Measurements from ENCODE around the gene KLHL29. TPM values are rescaled to one million over a fixed set of nuclear protein-coding genes. Genes with fewer than 3 reads are reported as not detected.

The KLHL29 gene
- total and polyA plus RNA-seq, 10 donors, result 1.5 to 30.5 (median 9.4) TPM

GRCh38 chr2:23662466-23662865 is 277.5 kb downstream of the KLHL29 start:
- DNase-seq, result no peak
- intact Hi-C loops (cut with DNase I; ENCODE audit: low total_unique reads), result no loop called here
- TF ChIP-seq POLR2A (IDR thresholded peaks at IDR 0.05) (no peak), POLR2AphosphoS5 (IDR thresholded peaks at IDR 0.05) (no peak)
- TF ChIP-seq, protein P1, sequence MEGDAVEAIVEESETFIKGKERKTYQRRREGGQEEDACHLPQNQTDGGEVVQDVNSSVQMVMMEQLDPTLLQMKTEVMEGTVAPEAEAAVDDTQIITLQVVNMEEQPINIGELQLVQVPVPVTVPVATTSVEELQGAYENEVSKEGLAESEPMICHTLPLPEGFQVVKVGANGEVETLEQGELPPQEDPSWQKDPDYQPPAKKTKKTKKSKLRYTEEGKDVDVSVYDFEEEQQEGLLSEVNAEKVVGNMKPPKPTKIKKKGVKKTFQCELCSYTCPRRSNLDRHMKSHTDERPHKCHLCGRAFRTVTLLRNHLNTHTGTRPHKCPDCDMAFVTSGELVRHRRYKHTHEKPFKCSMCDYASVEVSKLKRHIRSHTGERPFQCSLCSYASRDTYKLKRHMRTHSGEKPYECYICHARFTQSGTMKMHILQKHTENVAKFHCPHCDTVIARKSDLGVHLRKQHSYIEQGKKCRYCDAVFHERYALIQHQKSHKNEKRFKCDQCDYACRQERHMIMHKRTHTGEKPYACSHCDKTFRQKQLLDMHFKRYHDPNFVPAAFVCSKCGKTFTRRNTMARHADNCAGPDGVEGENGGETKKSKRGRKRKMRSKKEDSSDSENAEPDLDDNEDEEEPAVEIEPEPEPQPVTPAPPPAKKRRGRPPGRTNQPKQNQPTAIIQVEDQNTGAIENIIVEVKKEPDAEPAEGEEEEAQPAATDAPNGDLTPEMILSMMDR (IDR thresholded peaks at IDR 0.05 in 8 of 11, conservative IDR thresholded peaks at IDR 0.05 in 3 of 11), result no peak
- Histone ChIP-seq H3K4me3 (no peak overlapping the region), H3K9me3 (no peaks in the 10 kb centered on the region), H3K27me3 (replicated peaks in 1 of 7) (peaks cover 0 to 27% (median 0%) of the 10 kb centered on the region in 7 donors), H3K4me1 (peaks cover 0 to 9% (median 2%) of the 10 kb centered on the region in 6 donors), H3K27ac (no peak overlapping the region), H3K36me3 (no peaks in the 10 kb centered on the region)
- 74 to 83% (median 80%) methylated on average over 6 of the region's 6 CpGs for WGBS, 5 donors

DNA sequence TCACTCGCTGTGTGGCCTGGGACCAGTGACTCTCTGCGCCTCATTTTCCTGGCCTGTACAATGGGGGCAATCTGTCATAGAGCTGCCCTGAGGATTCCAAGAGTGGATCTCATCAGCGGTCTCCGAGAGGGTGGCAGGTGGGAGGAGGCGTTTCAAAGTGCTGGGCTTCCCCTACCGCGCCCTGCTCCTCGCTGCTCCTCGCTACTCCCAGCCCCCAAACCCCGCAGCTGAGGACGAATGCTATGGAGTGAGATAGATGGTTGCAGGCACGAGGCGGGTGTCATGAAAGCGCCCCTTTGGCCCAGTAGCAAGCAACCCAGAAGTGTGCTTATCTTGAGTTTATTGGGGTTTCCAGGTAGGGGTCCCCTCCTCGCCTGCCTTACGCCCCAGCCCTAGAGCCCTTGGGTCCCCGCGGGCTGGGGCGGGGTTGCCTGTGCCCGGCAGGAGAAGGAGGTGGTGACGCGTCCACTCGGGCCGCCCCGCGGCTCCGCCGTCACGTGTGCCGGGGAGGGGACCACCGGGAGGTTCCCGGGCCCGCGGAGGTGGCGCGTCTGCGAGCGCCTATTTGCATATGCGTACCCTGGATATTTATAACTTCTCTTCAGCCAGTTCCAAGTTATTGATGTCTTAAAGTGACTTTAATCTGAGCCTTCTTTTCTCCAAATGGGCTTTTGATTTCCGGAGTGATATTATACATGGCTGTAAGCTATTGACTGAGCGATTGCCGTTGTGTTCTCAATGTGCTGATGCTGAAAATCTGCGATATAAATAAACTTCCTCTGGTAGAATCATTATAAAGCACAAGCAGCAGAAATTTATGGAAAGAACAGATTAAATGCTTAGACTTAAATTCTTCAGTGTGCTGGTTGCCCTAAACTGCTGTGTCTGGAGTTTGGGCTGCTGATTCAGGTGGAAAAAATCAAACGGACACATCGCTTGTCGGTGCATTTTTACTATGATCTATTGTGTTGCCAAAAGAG is 278.3 kb downstream of the KLHL29 start:
- DNase-seq, result no peak
- Histone ChIP-seq H3K9me3 (no peaks in the 10 kb centered on the region), H3K4me3 (peak overlapping the region in 3 of 8 donors; percentile 13 to 27 (median 14)), H3K27ac (no peak overlapping the region), H3K36me3 (no peaks in the 10 kb centered on the region), H3K4me1 (peaks cover 0 to 9% (median 2%) of the 10 kb centered on the region in 6 donors), H3K27me3 (replicated peaks in 1 of 7) (peaks cover 0 to 27% (median 0%) of the 10 kb centered on the region in 7 donors)
- intact Hi-C loops (cut with DNase I; ENCODE audit: low total_unique reads), result no loop called here
- TF ChIP-seq, protein P1 (IDR thresholded peaks at IDR 0.05 in 8 of 11, conservative IDR thresholded peaks at IDR 0.05 in 3 of 11), result no peak
- TF ChIP-seq POLR2A (IDR thresholded peaks at IDR 0.05) (no peak), POLR2AphosphoS5 (IDR thresholded peaks at IDR 0.05) (no peak)
- 30 to 38% (median 35%) methylated on average over 43 to 46 of the region's 46 CpGs for WGBS, 5 donors

GRCh38 chr2:23664066-23664788 is 279.2 kb downstream of the KLHL29 start:
- Histone ChIP-seq H3K9me3 (no peaks in the 10 kb centered on the region), H3K4me3 (no peak overlapping the region), H3K27me3 (replicated peaks in 1 of 7) (peaks cover 0 to 27% (median 0%) of the 10 kb centered on the region in 7 donors), H3K36me3 (no peaks in the 10 kb centered on the region), H3K4me1 (peaks cover 0 to 9% (median 2%) of the 10 kb centered on the region in 6 donors), H3K27ac (no peak overlapping the region)
- 81 to 85% (median 83%) methylated on average over 8 to 9 of the region's 9 CpGs for WGBS, 5 donors
- no peak for DNase-seq
- intact Hi-C loops (cut with DNase I; ENCODE audit: low total_unique reads), result no loop called here
- TF ChIP-seq POLR2A (IDR thresholded peaks at IDR 0.05), result no peak

DNA sequence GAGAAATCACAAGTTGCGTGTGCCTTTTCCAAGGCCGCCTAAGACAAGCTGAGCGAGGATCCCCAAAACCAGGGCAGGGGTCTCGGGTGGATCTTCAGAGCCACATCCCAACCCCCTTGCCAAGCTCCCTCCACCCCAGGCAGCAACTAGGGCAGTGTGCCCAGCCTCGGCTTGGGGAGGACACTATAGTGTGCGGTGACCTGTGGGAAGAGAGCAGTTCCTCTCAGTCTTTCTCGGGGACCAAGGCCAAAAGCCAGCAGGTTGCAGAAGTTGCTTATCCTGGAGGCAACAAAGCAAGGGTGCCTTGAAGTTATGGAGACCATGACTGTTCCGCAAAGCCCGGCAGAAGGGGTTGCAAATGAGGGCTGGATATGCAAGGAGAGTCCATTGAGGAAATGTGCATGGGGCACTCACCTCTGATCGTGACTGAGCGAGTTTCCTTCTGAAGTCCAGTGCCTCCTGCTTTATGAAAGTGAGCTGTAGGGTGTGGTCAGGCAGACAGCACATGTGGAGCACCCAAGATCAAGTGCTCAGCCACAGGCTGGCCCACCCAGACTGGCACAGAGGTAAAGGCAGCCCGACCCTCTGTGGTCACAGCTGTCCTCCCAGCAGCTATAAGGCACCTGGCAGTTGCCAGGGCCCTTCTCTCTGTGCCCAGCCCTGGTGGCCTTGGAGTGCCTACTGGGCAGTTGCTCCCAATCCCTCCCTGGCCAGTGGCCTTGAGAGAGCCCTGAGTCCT is 281.4 kb downstream of the KLHL29 start:
- Histone ChIP-seq H3K4me3 (no peak overlapping the region), H3K9me3 (no peaks in the 10 kb centered on the region), H3K27ac (no peak overlapping the region), H3K4me1 (peaks cover 0 to 9% (median 2%) of the 10 kb centered on the region in 6 donors), H3K36me3 (no peaks in the 10 kb centered on the region), H3K27me3 (replicated peaks in 1 of 7) (peaks cover 0 to 27% (median 0%) of the 10 kb centered on the region in 7 donors)
- intact Hi-C loops (cut with DNase I; ENCODE audit: low total_unique reads), result no loop called here
- no peak for DNase-seq
- 84 to 92% (median 91%) methylated on average over 11 to 12 of the region's 12 CpGs for WGBS, 5 donors
- no peak for TF ChIP-seq POLR2A (IDR thresholded peaks at IDR 0.05)
- TF ChIP-seq, protein P1 (IDR thresholded peaks at IDR 0.05 in 8 of 11, conservative IDR thresholded peaks at IDR 0.05 in 3 of 11), result no peak
- TF ChIP-seq POLR2AphosphoS5 (IDR thresholded peaks at IDR 0.05), result no peak
